ENCODE measurements around the gene CDKN1B.

CDKN1B gene

GRCh38 chr12:12725956-12726554, 8.9 kb downstream of the CDKN1B start:
- H3K9me3 ChIP-seq = no peaks in the 10 kb centered on the region
- H3K27me3 ChIP-seq = no peaks in the 10 kb centered on the region
- no peak for TF ChIP-seq CTCF (IDR thresholded peaks at IDR 0.05; ENCODE audit: low read depth, low read length)
- no peaks in the 10 kb centered on the region for H3K4me1 ChIP-seq
- H3K36me3 ChIP-seq = peaks cover 21% of the 10 kb centered on the region
- DNase-seq = no peak
- H3K4me3 ChIP-seq (ENCODE audit: low read depth, low read length) = peak overlapping the region; percentile 92

- no peak for DNase-seq
- H3K4me3 ChIP-seq (ENCODE audit: low read depth, low read length) = peak overlapping the region; percentile 92
- no peaks in the 10 kb centered on the region for H3K4me1 ChIP-seq
- H3K36me3 ChIP-seq = peaks cover 17% of the 10 kb centered on the region
- H3K9me3 ChIP-seq = no peaks in the 10 kb centered on the region
- no peak for TF ChIP-seq CTCF (IDR thresholded peaks at IDR 0.05; ENCODE audit: low read depth, low read length)
- H3K27me3 ChIP-seq = no peaks in the 10 kb centered on the region
Measured at GRCh38 chr12:12726555-12727093, 9.5 kb downstream of the CDKN1B start.

- no peak overlapping the region for H3K4me3 ChIP-seq (ENCODE audit: low read depth, low read length)
- no peaks in the 10 kb centered on the region for H3K9me3 ChIP-seq
- no peaks in the 10 kb centered on the region; the same call in 1 of the 2 replicates for H3K36me3 ChIP-seq
- no peak for TF ChIP-seq CTCF (IDR thresholded peaks at IDR 0.05; ENCODE audit: low read depth, low read length)
- H3K4me1 ChIP-seq = no peaks in the 10 kb centered on the region
- DNase-seq = no peak
- no peaks in the 10 kb centered on the region for H3K27me3 ChIP-seq
Measured at GRCh38 chr12:12731178-12731577, 14.0 kb downstream of the CDKN1B start.

- no peaks in the 10 kb centered on the region for H3K9me3 ChIP-seq
- no peak overlapping the region for H3K4me3 ChIP-seq (ENCODE audit: low read depth, low read length)
- no peaks in the 10 kb centered on the region; the same call in 1 of the 2 replicates for H3K36me3 ChIP-seq
- H3K27me3 ChIP-seq = no peaks in the 10 kb centered on the region
- no peak for TF ChIP-seq CTCF (IDR thresholded peaks at IDR 0.05; ENCODE audit: low read depth, low read length)
- H3K4me1 ChIP-seq = no peaks in the 10 kb centered on the region; the same call in 1 of the 2 replicates
- no peak for DNase-seq
Measured at GRCh38 chr12:12731785-12732184, 14.6 kb downstream of the CDKN1B start.

GRCh38 chr12:12733118-12733517, 15.9 kb downstream of the CDKN1B start:
- TF ChIP-seq CTCF (IDR thresholded peaks at IDR 0.05; ENCODE audit: low read depth, low read length) = no peak
- Histone ChIP-seq H3K9me3 (no peaks in the 10 kb centered on the region), H3K4me3 (ENCODE audit: low read depth, low read length) (no peak overlapping the region), H3K4me1 (no peaks in the 10 kb centered on the region; the same call in 1 of the 2 replicates), H3K36me3 (no peaks in the 10 kb centered on the region; the same call in 1 of the 2 replicates), H3K27me3 (no peaks in the 10 kb centered on the region)
- DNase-seq = no peak

GRCh38 chr12:12734054-12734453, 16.9 kb downstream of the CDKN1B start:
- no peaks in the 10 kb centered on the region for H3K27me3 ChIP-seq
- no peak for DNase-seq
- H3K9me3 ChIP-seq = no peaks in the 10 kb centered on the region
- H3K4me1 ChIP-seq = no peaks in the 10 kb centered on the region; the same call in 1 of the 2 replicates
- no peak overlapping the region for H3K4me3 ChIP-seq (ENCODE audit: low read depth, low read length)
- no peaks in the 10 kb centered on the region for H3K36me3 ChIP-seq
- TF ChIP-seq CTCF (IDR thresholded peaks at IDR 0.05; ENCODE audit: low read depth, low read length) = no peak

Measured in BE2C (cell line).